ENCODE results near the gene MPEG1. TPM values are rescaled to one million over a fixed set of nuclear protein-coding genes. Genes with fewer than 3 reads are reported as not detected.

Gene MPEG1
- total RNA-seq, 1 experiment from 2014 or later: not detected

GRCh38 chr11:59164028-59164427, 48.7 kb downstream of the MPEG1 start:
- H3T11ph ChIP-seq (ENCODE audit: low read length): no peak overlapping the region
- Mint-ChIP-seq H3K4me1 (no peaks in the 10 kb centered on the region), H3K9me3 (peaks cover 4 to 6% of the 10 kb centered on the region in 2 experiments; a peak in 3 of 5 replicates), H3K4me3 (no peak overlapping the region), H3K36me3 (ENCODE audit: insufficient read depth in 1 of 3, low read depth in 3 of 3) (no peaks in the 10 kb centered on the region), H3K27ac (no peak overlapping the region), H3K27me3 (ENCODE audit: low read depth) (no peaks in the 10 kb centered on the region)
- H3K23ac ChIP-seq (ENCODE audit: insufficient read length, low read depth, low read length): no peak overlapping the region
- TF ChIP-seq CTCF (conservative IDR thresholded peaks at IDR 0.05): no peak
- H3K14ac ChIP-seq (ENCODE audit: insufficient read depth, low read length): no peak overlapping the region
- no peak overlapping the region for H4K5ac ChIP-seq (ENCODE audit: insufficient read length, low read depth, low read length)
- no peaks in the 10 kb centered on the region for H3K79me1 ChIP-seq (ENCODE audit: insufficient read depth, low read depth, low read length, poor library complexity, severe bottlenecking)
- H3K4me2 ChIP-seq (ENCODE audit: insufficient read depth, insufficient read length, low read length): no peak overlapping the region
- H2AK5ac ChIP-seq (ENCODE audit: insufficient read length, low read length): no peak overlapping the region
- H4K91ac ChIP-seq (ENCODE audit: insufficient read length, low read depth, low read length): no peak overlapping the region
- no peaks in the 10 kb centered on the region for H3K27me3 ChIP-seq (ENCODE audit: insufficient read depth, low read length)
- H3K9me3 ChIP-seq (ENCODE audit: control insufficient read depth, low read depth, low read length): no peaks in the 10 kb centered on the region
- H4K8ac ChIP-seq (replicated peaks; ENCODE audit: insufficient read length, low read depth, low read length): no peak overlapping the region
- H3K4me1 ChIP-seq (ENCODE audit: insufficient read depth, low read length): no peaks in the 10 kb centered on the region
- no peaks in the 10 kb centered on the region for H3K23me2 ChIP-seq (ENCODE audit: insufficient read length, low read depth, low read length, poor library complexity, severe bottlenecking)
- no peak overlapping the region for H3K56ac ChIP-seq (ENCODE audit: insufficient read length, low read depth, low read length)
- no peak overlapping the region for H2BK12ac ChIP-seq (ENCODE audit: insufficient read length, low read depth, low read length)
- no peak overlapping the region for H2BK20ac ChIP-seq (ENCODE audit: low read depth, low read length, poor library complexity, severe bottlenecking)
- no peak overlapping the region for H2BK5ac ChIP-seq (ENCODE audit: insufficient read length, low read length)
- H3K9ac ChIP-seq (ENCODE audit: extremely low read depth, insufficient read length, low read length): no peak overlapping the region
- no peak overlapping the region for H3K4ac ChIP-seq (ENCODE audit: low read depth, low read length)
- H2BK15ac ChIP-seq (ENCODE audit: low read depth, low read length): no peak overlapping the region
- no peak overlapping the region for H3K18ac ChIP-seq (ENCODE audit: insufficient read length, low read depth, low read length)
- no peaks in the 10 kb centered on the region for H4K20me1 ChIP-seq (ENCODE audit: control insufficient read depth, insufficient read depth, insufficient read length)
- no CpG with 5 or more reads among the region's 3 CpGs for WGBS (ENCODE audit: extremely low coverage, insufficient read length, low lambda C conversion rate)
- no peak overlapping the region for H2AFZ ChIP-seq (ENCODE audit: low read length)
- no peak overlapping the region for H2BK120ac ChIP-seq (ENCODE audit: low read depth, low read length, poor library complexity, severe bottlenecking)
- no peaks in the 10 kb centered on the region for H3K79me2 ChIP-seq (ENCODE audit: insufficient read depth, low read length)
- DNase-seq: no peak
- H3K27ac ChIP-seq (ENCODE audit: insufficient read length, low read depth, low read length): no peak overlapping the region

Other genes starting within 250 kb of the MPEG1 start
- gene GLYATL1B, start 126.6 kb downstream of the MPEG1 start, total RNA-seq (2021): not detected in 2 replicates
- gene FAM111B, start 105.7 kb downstream of the MPEG1 start, total RNA-seq (2021): 31.9 and 35.0 TPM in 2 replicates
- gene FAM111A, start 70.1 kb downstream of the MPEG1 start, total RNA-seq (2021): 16.8 and 20.1 TPM in 2 replicates
- gene DTX4, start 40.8 kb downstream of the MPEG1 start, total RNA-seq (2021): 13.0 and 13.9 TPM in 2 replicates
- gene OR5AN1, start 146.0 kb upstream of the MPEG1 start, total RNA-seq (2021): not detected in 2 replicates
- not detected in 2 replicates for gene OR5A2, start 213.5 kb upstream of the MPEG1 start, total RNA-seq (2021)
- gene OR5A1, start 223.5 kb upstream of the MPEG1 start, total RNA-seq (2021): not detected in 2 replicates
- gene OR4D6, start 244.0 kb upstream of the MPEG1 start, total RNA-seq (2021): not detected in 2 replicates